ENCODE measurements around the gene LDLRAD4.

The LDLRAD4 gene

GRCh38 chr18:13232086-13232917 is 13.7 kb downstream of the LDLRAD4 start:
- DNase-seq = no peak

- DNase-seq = no peak
Observed at GRCh38 chr18:13232971-13233786, 14.6 kb downstream of the LDLRAD4 start.

- no peak for DNase-seq
Observed at GRCh38 chr18:13233787-13234783, 15.5 kb downstream of the LDLRAD4 start.

- DNase-seq = no peak
Observed at GRCh38 chr18:13235421-13235831, 16.9 kb downstream of the LDLRAD4 start.

GRCh38 chr18:13235981-13236380 is 17.4 kb downstream of the LDLRAD4 start:
- DNase-seq = no peak

GRCh38 chr18:13236411-13236810 is 17.9 kb downstream of the LDLRAD4 start:
- no peak for DNase-seq

GRCh38 chr18:13237073-13237472 is 18.5 kb downstream of the LDLRAD4 start:
- no peak for DNase-seq

GRCh38 chr18:13237641-13238040 is 19.1 kb downstream of the LDLRAD4 start:
- no peak for DNase-seq

- DNase-seq = no peak
Observed at GRCh38 chr18:13239171-13239956, 20.8 kb downstream of the LDLRAD4 start.

GRCh38 chr18:13240060-13240725 is 21.6 kb downstream of the LDLRAD4 start:
- no peak for DNase-seq

- DNase-seq = no peak
Observed at GRCh38 chr18:13241083-13241892, 22.7 kb downstream of the LDLRAD4 start.

- DNase-seq = no peak
Observed at GRCh38 chr18:13241893-13242175, 23.3 kb downstream of the LDLRAD4 start.

- DNase-seq = no peak
Observed at GRCh38 chr18:13242797-13243196, 24.2 kb downstream of the LDLRAD4 start.

GRCh38 chr18:13243363-13243762 is 24.8 kb downstream of the LDLRAD4 start:
- DNase-seq = no peak

GRCh38 chr18:13244135-13244534 is 25.6 kb downstream of the LDLRAD4 start:
- DNase-seq = no peak

- DNase-seq = no peak
Observed at GRCh38 chr18:13245481-13246000, 27.0 kb downstream of the LDLRAD4 start.

GRCh38 chr18:13246121-13246520 is 27.6 kb downstream of the LDLRAD4 start:
- DNase-seq = no peak

- no peak for DNase-seq
Observed at GRCh38 chr18:13246591-13246990, 28.0 kb downstream of the LDLRAD4 start.

GRCh38 chr18:13247506-13247905 is 28.9 kb downstream of the LDLRAD4 start:
- DNase-seq = no peak

- DNase-seq = no peak
Observed at GRCh38 chr18:13252686-13253410, 34.3 kb downstream of the LDLRAD4 start.
